Neural cell (in vitro differentiated cells): Measurements from ENCODE around the gene ATN1. TPM values are rescaled to one million over a fixed set of nuclear protein-coding genes. Genes with fewer than 3 reads are reported as not detected.

Experiments used
- H2AFZ ChIP-seq: fragments of 200-600, 300-800 bp; sonication (generic), shearing (Covaris generic); 2 replicates; pipeline ENCODE4 v1.6.0; 2014; ENCODE audit warnings: low read depth, mild to moderate bottlenecking, antibody characterized with exemption, low read length, moderate library complexity
- H3F3A ChIP-seq: fragments of 200-600 bp; shearing (Covaris generic); 2 replicates; pipeline ENCODE4 v1.6.1; 2016; ENCODE audit warnings: mild to moderate bottlenecking, moderate library complexity, mixed read lengths, antibody characterized with exemption, low read length; ENCODE audit not compliant: insufficient read depth, poor library complexity, severe bottlenecking
- H3K27ac ChIP-seq: fragments of 200-600, 300-800 bp; sonication (generic), shearing (Covaris generic); 2 replicates; pipeline ENCODE4 v1.5.1; 2014; ENCODE audit warnings: mild to moderate bottlenecking, low read length, moderate library complexity
- H3K27me3 ChIP-seq: fragments of 300-800, 200-600 bp; sonication (generic), shearing (Covaris generic); 2 replicates; pipeline ENCODE4 v1.6.0; 2014; ENCODE audit warnings: mild to moderate bottlenecking, low read depth, low read length, moderate library complexity; ENCODE audit not compliant: insufficient read depth
- H3K36me3 ChIP-seq: fragments of 300-800, 200-600 bp; sonication (generic), shearing (Covaris generic); 2 replicates; pipeline ENCODE4 v1.5.1; 2014; ENCODE audit warnings: mild to moderate bottlenecking, antibody characterized with exemption, low read length, moderate library complexity; ENCODE audit not compliant: insufficient read depth
- H3K4me2 ChIP-seq: fragments of 300-800, 200-600 bp; sonication (generic), shearing (Covaris generic); 2 replicates; pipeline ENCODE4 v1.6.0; 2014; ENCODE audit warnings: mild to moderate bottlenecking, low read length
- H3K4me3 ChIP-seq: fragments of 300-800, 200-600 bp; sonication (generic), shearing (Covaris generic); 2 replicates; pipeline ENCODE4 v1.5.1; 2014; ENCODE audit warnings: mild to moderate bottlenecking, low read length, moderate library complexity
- H3K79me2 ChIP-seq: fragments of 200-600 bp; shearing (Covaris generic); replicated peaks from 2 replicates; pipeline ENCODE4 v1.6.0; 2014; ENCODE audit warnings: mild to moderate bottlenecking, low read length, moderate library complexity; ENCODE audit not compliant: insufficient read depth
- H3K9ac ChIP-seq: fragments of 300-800, 200-600 bp; sonication (generic), shearing (Covaris generic); 2 replicates; pipeline ENCODE4 v1.6.1; 2016; ENCODE audit warnings: mild to moderate bottlenecking, low read length, mixed read lengths
- H3K9me2 ChIP-seq: fragments of 200-600 bp; shearing (Covaris generic); 2 replicates; pipeline ENCODE4 v1.6.1; 2016; ENCODE audit warnings: mild to moderate bottlenecking, low read length, mixed read lengths; ENCODE audit not compliant: insufficient read depth
- H3K9me3 ChIP-seq: fragments of 200-600, 300-800 bp; sonication (generic), shearing (Covaris generic); 2 replicates; pipeline ENCODE4 v1.6.1; 2016; ENCODE audit warnings: mild to moderate bottlenecking, mixed run types, low read length, moderate library complexity, mixed read lengths
- H4K20me1 ChIP-seq: fragments of 200-600 bp; shearing (Covaris generic); 2 replicates; pipeline ENCODE4 v1.6.1; 2016; ENCODE audit warnings: mild to moderate bottlenecking, mixed run types; ENCODE audit not compliant: insufficient read depth
- EP300 ChIP-seq: fragments of 450-650 bp; conservative IDR thresholded peaks from 2 replicates; pipeline ENCODE4 v1.6.1; 2014; ENCODE audit warnings: antibody characterized with exemption, mild to moderate bottlenecking, moderate library complexity; ENCODE audit not compliant: poor library complexity, severe bottlenecking
- EZH2 ChIP-seq: fragments of 200-600, 300-800 bp; shearing (Covaris generic), sonication (generic); IDR thresholded peaks from 2 replicates; pipeline ENCODE4 v1.6.1; 2014; ENCODE audit warnings: antibody characterized with exemption, low read length, borderline replicate concordance, mild to moderate bottlenecking; ENCODE audit not compliant: insufficient read depth, poor library complexity, severe bottlenecking
- MXI1 ChIP-seq: fragments of 450-650 bp; conservative IDR thresholded peaks from 2 replicates; pipeline ENCODE4 v1.6.1; 2014; ENCODE audit warnings: antibody characterized with exemption, mild to moderate bottlenecking; ENCODE audit not compliant: poor library complexity, severe bottlenecking
- POLR2AphosphoS5 ChIP-seq: IDR thresholded peaks from 2 replicates; pipeline ENCODE4 v1.6.1; 2012
- RAD21 ChIP-seq: fragments of 450-650 bp; conservative IDR thresholded peaks from 2 replicates; pipeline ENCODE4 v1.6.1; 2014; ENCODE audit warnings: antibody characterized with exemption, mild to moderate bottlenecking, moderate library complexity
- SMC3 ChIP-seq: fragments of 450-650 bp; conservative IDR thresholded peaks from 2 replicates; pipeline ENCODE4 v1.6.1; 2014; ENCODE audit warnings: antibody characterized with exemption, mild to moderate bottlenecking, moderate library complexity; ENCODE audit not compliant: poor library complexity
- TAF1 ChIP-seq: IDR thresholded peaks from 2 replicates; pipeline ENCODE4 v1.6.1; 2012; ENCODE audit warnings: low read depth
- polyA plus RNA-seq: library from polyadenylated mRNA; depleted of rRNA; stranded (reverse); fragments of >200 nt; gene quantifications from 2 replicates; pipeline ENCODE4 v1.2.3, GENCODE V29; 2014
- TF ChIP-seq, protein P1 (sequence below): fragments of 450-650 bp; IDR thresholded peaks from 2 replicates; pipeline ENCODE4 v1.5.1; 2014; ENCODE audit warnings: antibody characterized with exemption, mild to moderate bottlenecking, moderate library complexity; ENCODE audit not compliant: poor library complexity, severe bottlenecking
- TF ChIP-seq, protein P2 (sequence below): IDR thresholded peaks from 2 replicates; pipeline ENCODE4 v1.6.1; 2012; ENCODE audit warnings: borderline replicate concordance

Gene ATN1
- polyA plus RNA-seq, 1 donor from 2014 or later = 9.2 TPM

- no peak for TF ChIP-seq TAF1
- TF ChIP-seq SMC3 = no peak
- no peak for TF ChIP-seq MXI1
- TF ChIP-seq EP300 = no peak
- TF ChIP-seq POLR2AphosphoS5 = no peak
- TF ChIP-seq, protein P1, sequence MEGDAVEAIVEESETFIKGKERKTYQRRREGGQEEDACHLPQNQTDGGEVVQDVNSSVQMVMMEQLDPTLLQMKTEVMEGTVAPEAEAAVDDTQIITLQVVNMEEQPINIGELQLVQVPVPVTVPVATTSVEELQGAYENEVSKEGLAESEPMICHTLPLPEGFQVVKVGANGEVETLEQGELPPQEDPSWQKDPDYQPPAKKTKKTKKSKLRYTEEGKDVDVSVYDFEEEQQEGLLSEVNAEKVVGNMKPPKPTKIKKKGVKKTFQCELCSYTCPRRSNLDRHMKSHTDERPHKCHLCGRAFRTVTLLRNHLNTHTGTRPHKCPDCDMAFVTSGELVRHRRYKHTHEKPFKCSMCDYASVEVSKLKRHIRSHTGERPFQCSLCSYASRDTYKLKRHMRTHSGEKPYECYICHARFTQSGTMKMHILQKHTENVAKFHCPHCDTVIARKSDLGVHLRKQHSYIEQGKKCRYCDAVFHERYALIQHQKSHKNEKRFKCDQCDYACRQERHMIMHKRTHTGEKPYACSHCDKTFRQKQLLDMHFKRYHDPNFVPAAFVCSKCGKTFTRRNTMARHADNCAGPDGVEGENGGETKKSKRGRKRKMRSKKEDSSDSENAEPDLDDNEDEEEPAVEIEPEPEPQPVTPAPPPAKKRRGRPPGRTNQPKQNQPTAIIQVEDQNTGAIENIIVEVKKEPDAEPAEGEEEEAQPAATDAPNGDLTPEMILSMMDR = no peak
- no peak overlapping the region for H2AFZ ChIP-seq
- no peaks in the 10 kb centered on the region for H3K9me3 ChIP-seq
- H3K4me2 ChIP-seq = peak overlapping the region; percentile 88
- peak overlapping the region; percentile 93 for H3K27ac ChIP-seq
- peak overlapping the region; percentile 97 for H3K4me3 ChIP-seq
- H3K36me3 ChIP-seq = no peaks in the 10 kb centered on the region
- H3K9ac ChIP-seq = peak overlapping the region; percentile 96
- H3K27me3 ChIP-seq = no peaks in the 10 kb centered on the region
- no peaks in the 10 kb centered on the region for H3K9me2 ChIP-seq
- H3K79me2 ChIP-seq = peaks cover 16% of the 10 kb centered on the region
- no peaks in the 10 kb centered on the region for H3F3A ChIP-seq
- no peaks in the 10 kb centered on the region for H4K20me1 ChIP-seq
Observed at GRCh38 chr12:6914947-6915788, 12.6 kb upstream of the ATN1 start.

DNA sequence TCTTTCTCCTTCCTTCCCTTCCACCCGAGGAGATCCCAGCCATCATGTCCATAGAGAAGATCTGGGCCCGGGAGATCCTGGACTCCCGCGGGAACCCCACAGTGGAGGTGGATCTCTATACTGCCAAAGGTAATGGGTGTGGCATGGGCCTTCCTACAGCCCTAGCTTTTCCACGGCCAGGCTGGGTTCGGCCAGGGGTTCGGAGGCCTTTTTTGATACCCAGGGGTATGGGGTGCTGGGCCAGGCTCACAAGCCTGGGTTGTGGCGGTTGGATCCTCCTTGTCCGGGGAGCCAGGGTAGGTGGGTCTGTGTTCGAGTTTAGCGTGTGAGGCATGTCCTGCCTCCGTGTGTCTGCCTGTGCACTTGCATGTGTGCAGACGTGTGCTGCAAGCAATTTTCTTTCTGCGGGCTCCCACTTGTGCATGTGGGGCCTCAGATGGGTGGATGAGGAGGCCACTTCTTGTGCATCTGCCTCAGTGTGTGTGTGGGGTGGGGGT, 11.9 kb upstream of the ATN1 start:
- Histone ChIP-seq H3K79me2 (peaks cover 16% of the 10 kb centered on the region), H3K4me3 (peak overlapping the region; percentile 97), H3K27me3 (no peaks in the 10 kb centered on the region), H3K36me3 (no peaks in the 10 kb centered on the region), H3K9ac (peak overlapping the region; percentile 96), H3K9me3 (no peaks in the 10 kb centered on the region), H2AFZ (no peak overlapping the region), H4K20me1 (no peaks in the 10 kb centered on the region), H3K27ac (no peak overlapping the region), H3F3A (no peaks in the 10 kb centered on the region), H3K9me2 (no peaks in the 10 kb centered on the region), H3K4me2 (peak overlapping the region; percentile 88)
- TF ChIP-seq POLR2AphosphoS5 (no peak), EP300 (no peak), MXI1 (no peak), RAD21 (no peak), EZH2 (no peak), SMC3 (no peak), TAF1 (no peak)
- TF ChIP-seq, protein P2, sequence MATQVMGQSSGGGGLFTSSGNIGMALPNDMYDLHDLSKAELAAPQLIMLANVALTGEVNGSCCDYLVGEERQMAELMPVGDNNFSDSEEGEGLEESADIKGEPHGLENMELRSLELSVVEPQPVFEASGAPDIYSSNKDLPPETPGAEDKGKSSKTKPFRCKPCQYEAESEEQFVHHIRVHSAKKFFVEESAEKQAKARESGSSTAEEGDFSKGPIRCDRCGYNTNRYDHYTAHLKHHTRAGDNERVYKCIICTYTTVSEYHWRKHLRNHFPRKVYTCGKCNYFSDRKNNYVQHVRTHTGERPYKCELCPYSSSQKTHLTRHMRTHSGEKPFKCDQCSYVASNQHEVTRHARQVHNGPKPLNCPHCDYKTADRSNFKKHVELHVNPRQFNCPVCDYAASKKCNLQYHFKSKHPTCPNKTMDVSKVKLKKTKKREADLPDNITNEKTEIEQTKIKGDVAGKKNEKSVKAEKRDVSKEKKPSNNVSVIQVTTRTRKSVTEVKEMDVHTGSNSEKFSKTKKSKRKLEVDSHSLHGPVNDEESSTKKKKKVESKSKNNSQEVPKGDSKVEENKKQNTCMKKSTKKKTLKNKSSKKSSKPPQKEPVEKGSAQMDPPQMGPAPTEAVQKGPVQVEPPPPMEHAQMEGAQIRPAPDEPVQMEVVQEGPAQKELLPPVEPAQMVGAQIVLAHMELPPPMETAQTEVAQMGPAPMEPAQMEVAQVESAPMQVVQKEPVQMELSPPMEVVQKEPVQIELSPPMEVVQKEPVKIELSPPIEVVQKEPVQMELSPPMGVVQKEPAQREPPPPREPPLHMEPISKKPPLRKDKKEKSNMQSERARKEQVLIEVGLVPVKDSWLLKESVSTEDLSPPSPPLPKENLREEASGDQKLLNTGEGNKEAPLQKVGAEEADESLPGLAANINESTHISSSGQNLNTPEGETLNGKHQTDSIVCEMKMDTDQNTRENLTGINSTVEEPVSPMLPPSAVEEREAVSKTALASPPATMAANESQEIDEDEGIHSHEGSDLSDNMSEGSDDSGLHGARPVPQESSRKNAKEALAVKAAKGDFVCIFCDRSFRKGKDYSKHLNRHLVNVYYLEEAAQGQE = no peak
- TF ChIP-seq, protein P1 = no peak
